Middle frontal gyrus (tissue), 1 donor: ENCODE results near the gene POLRMT.
A peak's percentile ranks its signal among the peaks of the same experiment; 100 is the strongest.
"Not testable (repeated sequence)": the region's sequence is repeated elsewhere in the genome, so short reads cannot be mapped to it uniquely, and the experiment has no call there.

Source experiments
- DNase-seq: peaks from one replicate; pipeline ENCODE4 v3.0.0-alpha.2; 2015; ENCODE audit warnings: low spot score; ENCODE audit errors: extremely low spot score

POLRMT gene

DNA sequence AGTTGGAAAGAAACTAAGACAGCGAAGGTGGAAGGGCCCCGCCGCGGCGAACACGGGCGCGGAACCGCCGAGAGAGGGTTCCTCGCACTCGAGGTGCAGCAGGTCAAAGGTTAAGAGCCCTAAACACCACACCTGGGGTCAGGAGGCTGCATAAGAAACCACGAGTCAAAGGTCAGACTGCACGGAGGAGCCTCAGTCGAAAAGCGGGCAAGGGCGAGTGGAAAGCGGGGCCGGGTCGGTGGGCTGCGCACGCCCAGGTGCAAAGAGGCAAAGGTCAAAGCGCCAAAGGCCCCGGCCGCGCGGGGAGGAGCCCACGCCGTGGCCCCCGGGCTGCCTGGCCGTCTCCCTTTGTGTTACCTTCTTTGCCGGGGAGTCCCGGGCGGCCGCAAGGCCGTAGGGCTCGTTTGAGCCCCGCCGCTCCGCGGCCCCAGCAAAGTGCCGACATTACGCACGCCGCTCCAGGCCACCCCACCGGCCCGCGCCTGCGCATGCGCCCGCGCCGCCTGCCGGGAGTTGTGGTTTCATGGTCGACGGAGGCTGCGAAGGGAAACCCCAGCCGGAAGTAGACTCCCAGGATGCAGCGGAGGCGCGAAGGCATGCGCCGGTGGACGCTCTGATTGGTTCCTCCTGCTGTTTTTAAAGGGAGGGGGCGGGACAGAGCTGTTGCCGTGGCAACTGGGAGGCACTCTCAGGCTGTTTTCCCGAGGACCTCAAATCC lies at the start of gene POLRMT:
POLRMT (minus strand) TSS at position 470 of the 718 bp plus-strand sequence; CDS start at position 445, 25 bp downstream.
- peak; percentile 89 for DNase-seq

DNA sequence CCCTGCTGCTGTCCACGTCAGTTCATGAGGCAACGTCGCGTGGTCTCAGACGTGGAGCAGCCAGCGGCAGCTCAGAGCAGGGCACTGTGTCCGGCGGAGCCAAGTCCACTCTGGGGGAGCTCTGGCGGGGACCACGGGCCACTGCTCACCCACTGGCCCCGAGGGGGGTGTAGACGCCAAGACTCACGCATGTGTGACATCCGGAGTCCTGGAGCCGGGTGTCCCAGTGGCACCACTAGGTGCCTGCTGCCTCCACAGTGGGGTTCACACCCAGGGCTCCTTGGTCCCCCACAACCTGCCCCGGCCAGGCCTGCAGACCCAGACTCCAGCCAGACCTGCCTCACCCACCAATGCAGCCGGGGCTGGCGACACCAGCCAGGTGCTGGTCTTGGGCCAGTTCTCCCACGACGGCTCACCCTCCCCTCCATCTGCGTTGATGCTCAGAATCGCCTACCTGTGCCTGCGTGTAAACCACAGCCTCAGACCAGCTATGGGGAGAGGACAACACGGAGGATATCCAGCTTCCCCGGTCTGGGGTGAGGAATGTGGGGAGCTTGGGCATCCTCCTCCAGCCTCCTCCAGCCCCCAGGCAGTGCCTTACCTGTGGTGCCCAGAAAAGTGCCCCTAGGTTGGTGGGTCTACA lies 49.5 kb upstream of the POLRMT start:
- no peak for DNase-seq

DNA sequence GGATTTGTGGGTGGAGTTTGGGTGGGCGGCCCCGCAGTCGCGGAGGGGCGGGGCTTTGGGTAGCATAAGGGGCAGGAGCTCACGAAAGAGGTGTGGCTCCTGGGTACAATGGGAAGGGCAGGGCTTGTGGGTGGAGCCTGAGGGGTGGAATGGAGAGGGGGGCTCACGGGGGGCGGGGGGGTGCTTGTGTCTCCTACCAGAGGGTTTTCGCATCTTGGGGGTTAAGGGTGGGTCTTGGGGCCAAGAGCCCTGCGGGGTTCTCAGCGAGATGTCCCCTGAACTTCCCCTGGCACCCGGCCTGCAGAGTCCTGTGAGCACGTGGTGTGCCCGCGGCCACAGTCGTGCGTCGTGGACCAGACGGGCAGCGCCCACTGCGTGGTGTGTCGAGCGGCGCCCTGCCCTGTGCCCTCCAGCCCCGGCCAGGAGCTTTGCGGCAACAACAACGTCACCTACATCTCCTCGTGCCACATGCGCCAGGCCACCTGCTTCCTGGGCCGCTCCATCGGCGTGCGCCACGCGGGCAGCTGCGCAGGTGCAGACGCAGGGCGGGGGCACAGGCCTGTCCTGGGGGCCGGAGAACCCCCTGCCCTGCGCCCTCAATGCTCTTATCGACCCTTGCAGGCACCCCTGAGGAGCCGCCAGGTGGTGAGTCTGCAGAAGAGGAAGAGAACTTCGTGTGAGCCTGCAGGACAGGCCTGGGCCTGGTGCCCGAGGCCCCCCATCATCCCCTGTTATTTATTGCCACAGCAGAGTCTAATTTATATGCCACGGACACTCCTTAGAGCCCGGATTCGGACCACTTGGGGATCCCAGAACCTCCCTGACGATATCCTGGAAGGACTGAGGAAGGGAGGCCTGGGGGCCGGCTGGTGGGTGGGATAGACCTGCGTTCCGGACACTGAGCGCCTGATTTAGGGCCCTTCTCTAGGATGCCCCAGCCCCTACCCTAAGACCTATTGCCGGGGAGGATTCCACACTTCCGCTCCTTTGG lies 48.0 kb upstream of the POLRMT start:
- DNase-seq: no peak

GRCh38 chr19:680287-681028 lies 47.1 kb upstream of the POLRMT start:
- peak; percentile 95 for DNase-seq

DNA sequence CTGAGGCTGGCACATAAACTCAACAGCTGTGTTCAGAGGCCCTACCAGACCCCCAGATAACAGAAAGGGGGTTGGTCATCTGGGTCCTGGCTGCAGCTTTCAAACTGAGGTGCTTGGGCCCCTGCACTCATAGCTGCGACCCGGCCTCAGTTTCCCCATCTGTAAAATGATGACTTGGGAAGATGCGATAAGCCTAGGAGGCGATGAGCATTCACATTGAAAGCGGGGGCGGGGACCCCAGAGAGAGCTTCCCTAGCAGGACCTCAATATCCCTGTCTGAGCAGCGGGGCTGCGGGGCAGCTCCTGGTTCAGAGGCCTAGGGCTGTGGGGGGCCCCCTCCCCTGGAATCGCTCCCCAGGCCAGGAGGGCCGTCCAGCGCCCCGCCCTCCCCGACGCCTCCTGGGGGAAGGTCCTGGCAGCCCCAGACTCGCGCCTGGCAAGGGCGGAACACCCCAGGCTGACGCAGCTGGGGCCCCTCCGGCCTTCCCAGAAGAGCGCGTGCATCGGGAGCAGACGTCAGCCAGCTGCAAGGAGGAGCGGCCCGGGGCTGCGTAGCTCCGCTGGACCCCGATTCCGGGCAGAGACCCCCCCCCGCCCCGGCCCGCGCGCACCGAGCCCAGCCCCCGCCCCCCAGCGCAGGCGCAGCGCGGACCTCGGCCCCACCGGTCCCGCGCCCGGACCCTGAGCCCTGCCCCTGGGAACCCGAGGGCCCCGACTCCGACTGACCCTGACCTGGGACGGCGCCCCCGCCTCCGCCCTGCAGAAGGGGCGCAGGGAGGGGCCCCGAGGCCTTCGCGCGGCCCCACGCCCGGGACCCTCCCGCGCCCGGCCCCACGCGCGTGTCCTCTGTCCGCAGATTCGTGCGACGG lies 46.3 kb upstream of the POLRMT start:
- no peak for DNase-seq

- DNase-seq: no peak
Observed at GRCh38 chr19:678791-679388, 45.6 kb upstream of the POLRMT start.

GRCh38 chr19:677601-678436 lies 44.5 kb upstream of the POLRMT start:
- no peak for DNase-seq

- no peak for DNase-seq
Observed at GRCh38 chr19:677201-677600, 43.9 kb upstream of the POLRMT start.

GRCh38 chr19:676339-677105 lies 43.2 kb upstream of the POLRMT start, which contains the start of gene FSTL3:
TSS of gene FSTL3 (plus strand) at chr19:676392. CDS start at chr19:676424, 32 bp downstream.
- no peak for DNase-seq

DNA sequence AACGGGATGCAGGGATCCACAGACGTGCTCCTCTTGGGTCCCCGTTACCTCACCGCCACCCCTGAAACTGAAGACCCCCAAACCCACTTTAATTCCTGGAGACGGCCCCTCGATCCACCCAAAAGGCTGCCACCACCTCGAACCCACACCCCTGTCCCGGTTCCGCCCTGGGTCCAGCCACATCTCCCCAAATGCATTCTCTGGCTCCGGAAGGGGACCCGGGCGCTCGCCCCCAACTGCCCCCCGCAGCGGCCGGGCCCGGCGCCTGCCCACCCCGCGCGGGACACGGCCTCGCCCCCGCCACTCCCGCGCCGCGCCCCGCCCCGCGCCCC lies 42.6 kb upstream of the POLRMT start:
- DNase-seq: no peak

GRCh38 chr19:674282-675151 lies 41.2 kb upstream of the POLRMT start:
- DNase-seq: no peak

DNA sequence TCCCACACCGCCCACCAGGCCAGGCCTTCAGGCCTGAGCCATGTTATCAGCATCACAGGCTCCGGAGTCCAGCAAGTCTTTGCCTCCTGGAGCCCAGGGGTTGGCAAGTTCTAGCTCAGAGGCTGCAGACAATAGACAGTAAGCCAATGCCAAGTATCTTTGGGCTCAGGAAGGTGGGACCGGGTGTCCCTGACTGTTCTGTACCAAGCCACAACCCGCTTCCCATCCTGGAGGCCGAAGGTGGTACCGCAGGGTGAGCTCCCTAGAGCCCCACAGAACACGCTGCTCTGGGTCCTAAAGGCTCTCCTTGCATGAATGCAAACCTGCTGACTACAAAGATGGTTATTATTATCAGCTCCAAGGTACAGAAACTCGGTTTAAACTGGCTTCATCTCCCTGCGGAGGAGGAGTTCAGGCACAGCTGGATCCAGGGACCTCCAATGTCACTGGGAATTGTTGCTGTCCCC lies 37.3 kb upstream of the POLRMT start:
- no peak for DNase-seq

- DNase-seq: not testable (repeated sequence)
Observed at GRCh38 chr19:668675-669434, 35.5 kb upstream of the POLRMT start.

DNA sequence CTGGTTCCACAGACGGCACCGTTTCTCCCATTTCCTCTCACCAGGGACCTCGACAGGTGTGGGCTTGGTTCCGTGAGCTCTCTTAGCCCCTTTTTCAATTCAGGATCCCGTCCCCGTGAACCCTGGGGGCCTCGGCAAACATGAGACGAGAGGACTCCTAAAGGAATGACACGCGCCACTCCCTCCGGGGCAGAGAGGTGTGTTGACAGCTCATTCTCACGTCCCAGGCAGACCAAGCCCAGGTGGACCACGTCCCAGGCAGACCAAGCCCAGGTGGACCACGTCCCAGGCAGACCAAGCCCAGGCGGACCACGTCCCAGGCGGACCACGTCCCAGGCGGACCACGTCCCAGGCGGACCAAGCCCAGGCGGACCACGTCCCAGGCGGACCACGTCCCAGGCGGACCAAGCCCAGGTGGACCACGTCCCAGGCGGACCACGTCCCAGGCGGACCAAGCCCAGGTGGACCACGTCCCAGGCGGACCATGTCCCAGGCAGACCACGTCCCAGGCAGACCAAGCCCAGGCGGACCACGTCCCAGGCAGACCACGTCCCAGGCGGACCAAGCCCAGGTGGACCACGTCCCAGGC lies 33.7 kb upstream of the POLRMT start:
- DNase-seq: not testable (repeated sequence)

DNA sequence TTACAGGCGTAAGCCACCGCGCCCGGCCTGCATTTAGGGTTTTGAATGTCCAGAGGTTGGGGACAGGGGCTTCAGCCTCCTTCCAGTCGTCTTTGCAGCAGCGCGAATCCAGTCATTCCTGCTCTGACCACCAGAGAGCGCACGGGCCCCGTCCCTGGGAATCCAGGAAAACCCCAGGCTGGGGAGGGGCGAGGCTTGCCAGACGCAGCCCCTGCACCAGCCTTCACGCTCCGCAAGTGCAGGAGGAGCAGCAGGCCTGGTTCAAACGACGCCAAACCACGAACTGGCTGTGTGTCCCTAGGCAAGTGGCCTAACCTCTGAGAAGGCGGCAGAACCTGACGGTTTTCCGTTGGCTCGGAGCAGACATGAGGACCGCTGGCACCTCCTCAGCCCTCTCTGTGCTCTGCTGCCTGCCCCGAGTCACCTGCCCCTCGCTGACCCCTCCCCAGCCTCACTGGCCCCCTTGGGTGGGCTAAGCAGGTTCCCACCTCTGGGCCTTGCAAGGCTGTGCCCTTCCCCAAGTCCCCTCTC lies 31.6 kb upstream of the POLRMT start:
- DNase-seq: peak; percentile 63
